DOHH2 (cell line): ENCODE results near the gene OGFOD3.
"Not testable (repeated sequence)": the region's sequence is repeated elsewhere in the genome, so short reads cannot be mapped to it uniquely, and the experiment has no call there.

Experiments
- H3F3A ChIP-seq: fragments of 200-600 bp; sonication (generic), shearing (Covaris generic); 2 replicates; pipeline ENCODE4 v1.6.0; 2016; ENCODE audit warnings: antibody characterized with exemption, mild to moderate bottlenecking; ENCODE audit not compliant: control insufficient read depth, insufficient read depth
- H3K27ac ChIP-seq: fragments of 200-600 bp; sonication (generic); 2 replicates; pipeline ENCODE4 v1.5.1; 2014; ENCODE audit warnings: low read depth, mild to moderate bottlenecking, low read length, moderate library complexity
- H3K27me3 ChIP-seq: fragments of 200-600 bp; sonication (generic); 2 replicates; pipeline ENCODE4 v1.6.1; 2014; ENCODE audit warnings: mild to moderate bottlenecking, low read length, mixed read lengths; ENCODE audit not compliant: control insufficient read depth
- H3K36me3 ChIP-seq: fragments of 200-600 bp; sonication (generic); 2 replicates; pipeline ENCODE4 v1.6.1; 2014; ENCODE audit warnings: mild to moderate bottlenecking, low read length, moderate library complexity, mixed read lengths; ENCODE audit not compliant: control insufficient read depth
- H3K4me1 ChIP-seq: fragments of 200-600 bp; sonication (generic); 2 replicates; pipeline ENCODE4 v1.6.1; 2014; ENCODE audit warnings: mild to moderate bottlenecking, low read length, mixed read lengths; ENCODE audit not compliant: control insufficient read depth
- H3K4me2 ChIP-seq: fragments of 200-600 bp; sonication (generic); 2 replicates; pipeline ENCODE4 v1.6.0; 2014; ENCODE audit warnings: mild to moderate bottlenecking, low read length, moderate library complexity
- H3K4me3 ChIP-seq: fragments of 200-600 bp; sonication (generic); 2 replicates; pipeline ENCODE4 v1.5.1; 2014; ENCODE audit warnings: mild to moderate bottlenecking, low read length, mixed read lengths
- H3K79me2 ChIP-seq: fragments of 200-600 bp; sonication (generic); 2 replicates; pipeline ENCODE4 v1.6.1; 2014; ENCODE audit warnings: mild to moderate bottlenecking, low read length, mixed read lengths; ENCODE audit not compliant: control insufficient read depth
- H3K9me2 ChIP-seq: fragments of 200-600 bp; sonication (generic); replicated peaks from 2 replicates; pipeline ENCODE4 v1.6.1; 2014; ENCODE audit warnings: mild to moderate bottlenecking, low read length, mixed read lengths; ENCODE audit not compliant: control insufficient read depth
- H3K9me3 ChIP-seq: fragments of 200-600 bp; sonication (generic); 2 replicates; pipeline ENCODE4 v1.6.1; 2014; ENCODE audit warnings: antibody characterized with exemption, low read length, mixed read lengths; ENCODE audit not compliant: control insufficient read depth, insufficient read depth
- H4K20me1 ChIP-seq: fragments of 200-600 bp; sonication (generic); 2 replicates; pipeline ENCODE4 v1.6.0; 2014; ENCODE audit warnings: low read depth, mild to moderate bottlenecking, antibody characterized with exemption, low read length, moderate library complexity; ENCODE audit not compliant: control insufficient read depth, insufficient read depth
- CTCF ChIP-seq: fragments of 200-600 bp; sonication (generic); IDR thresholded peaks from one replicate; pipeline ENCODE4 v1.5.1; 2014; ENCODE audit warnings: antibody characterized with exemption, mild to moderate bottlenecking, low read depth, low read length; ENCODE audit not compliant: poor library complexity, severe bottlenecking
- EZH2phosphoT487 ChIP-seq: fragments of 200-600 bp; sonication (generic); IDR thresholded peaks from 2 replicates; pipeline ENCODE4 v1.6.1; 2017; ENCODE audit warnings: borderline replicate concordance, mild to moderate bottlenecking, antibody characterized with exemption, low read length, moderate library complexity, mixed read lengths

OGFOD3 gene

GRCh38 chr17:82380860-82381702, 37.3 kb downstream of the OGFOD3 start:
- no peaks in the 10 kb centered on the region for H3F3A ChIP-seq
- no peak overlapping the region for H3K27ac ChIP-seq
- H3K4me2 ChIP-seq: no peak overlapping the region

GRCh38 chr17:82378741-82379021, 39.7 kb downstream of the OGFOD3 start:
- TF ChIP-seq EZH2phosphoT487 (no peak), CTCF (no peak)
- Histone ChIP-seq H4K20me1 (no peaks in the 10 kb centered on the region), H3K9me3 (no peaks in the 10 kb centered on the region), H3K4me3 (no peak overlapping the region), H3K27me3 (no peaks in the 10 kb centered on the region), H3K27ac (no peak overlapping the region), H3K4me1 (no peaks in the 10 kb centered on the region), H3K79me2 (no peaks in the 10 kb centered on the region), H3K4me2 (no peak overlapping the region), H3K36me3 (no peaks in the 10 kb centered on the region), H3K9me2 (no peaks in the 10 kb centered on the region), H3F3A (no peaks in the 10 kb centered on the region)

More at GRCh38 chr17:82380860-82381702, 37.3 kb downstream of the OGFOD3 start:
- Histone ChIP-seq H4K20me1 (no peaks in the 10 kb centered on the region), H3K79me2 (no peaks in the 10 kb centered on the region), H3K36me3 (no peaks in the 10 kb centered on the region), H3K9me2 (no peaks in the 10 kb centered on the region), H3K4me3 (no peak overlapping the region), H3K27me3 (no peaks in the 10 kb centered on the region), H3K4me1 (no peaks in the 10 kb centered on the region), H3K9me3 (no peaks in the 10 kb centered on the region)
- TF ChIP-seq EZH2phosphoT487 (no peak), CTCF (no peak)

DNA sequence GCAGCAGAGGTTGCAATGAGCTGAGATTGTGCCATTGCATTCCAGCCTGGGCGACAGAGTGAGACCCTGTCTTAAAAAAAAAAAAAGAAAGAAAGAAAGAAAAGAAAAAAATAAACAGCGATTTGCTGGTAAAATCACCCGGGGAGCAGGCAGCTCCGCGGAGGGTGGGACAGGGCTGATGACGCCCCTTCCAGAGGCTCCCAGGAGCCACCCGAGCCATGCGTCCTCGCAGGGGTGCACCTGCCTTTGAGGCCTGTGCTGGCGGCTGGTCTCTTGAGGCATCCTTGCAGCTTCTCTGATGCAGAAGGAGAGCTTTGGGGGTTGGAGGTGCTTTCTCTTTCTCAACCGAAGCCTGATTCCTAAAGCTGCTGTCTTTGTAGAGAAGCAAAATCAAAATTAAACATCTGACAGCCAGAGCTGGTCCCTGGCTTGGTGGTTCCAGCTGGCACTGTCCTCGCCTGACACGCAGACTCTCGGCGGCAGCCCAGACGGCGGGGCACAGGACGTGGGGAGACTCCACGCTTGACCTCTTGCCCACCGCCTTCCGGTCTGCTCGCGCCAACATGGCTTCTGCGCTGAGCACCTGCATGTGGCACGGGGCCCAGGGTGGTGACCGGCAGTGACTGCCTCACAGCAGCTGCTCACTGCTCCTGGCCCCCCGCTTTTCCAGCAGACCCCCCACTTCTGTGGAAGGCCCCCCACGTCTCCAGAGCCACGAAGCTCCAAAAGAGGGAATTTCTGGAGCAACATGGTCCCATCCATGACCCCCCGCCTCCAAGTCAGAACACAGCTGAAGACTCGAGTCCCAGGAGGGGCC, 40.3 kb downstream of the OGFOD3 start:
- H3K4me2 ChIP-seq: no peak overlapping the region
- no peaks in the 10 kb centered on the region for H3F3A ChIP-seq
- H3K4me3 ChIP-seq: no peak overlapping the region
- no peak overlapping the region for H3K27ac ChIP-seq
- H3K9me3 ChIP-seq: no peaks in the 10 kb centered on the region
- no peaks in the 10 kb centered on the region for H3K9me2 ChIP-seq
- no peaks in the 10 kb centered on the region for H3K27me3 ChIP-seq
- no peaks in the 10 kb centered on the region for H3K4me1 ChIP-seq
- TF ChIP-seq EZH2phosphoT487 (no peak), CTCF (no peak)
- no peaks in the 10 kb centered on the region for H4K20me1 ChIP-seq
- no peaks in the 10 kb centered on the region for H3K36me3 ChIP-seq
- H3K79me2 ChIP-seq: no peaks in the 10 kb centered on the region

DNA sequence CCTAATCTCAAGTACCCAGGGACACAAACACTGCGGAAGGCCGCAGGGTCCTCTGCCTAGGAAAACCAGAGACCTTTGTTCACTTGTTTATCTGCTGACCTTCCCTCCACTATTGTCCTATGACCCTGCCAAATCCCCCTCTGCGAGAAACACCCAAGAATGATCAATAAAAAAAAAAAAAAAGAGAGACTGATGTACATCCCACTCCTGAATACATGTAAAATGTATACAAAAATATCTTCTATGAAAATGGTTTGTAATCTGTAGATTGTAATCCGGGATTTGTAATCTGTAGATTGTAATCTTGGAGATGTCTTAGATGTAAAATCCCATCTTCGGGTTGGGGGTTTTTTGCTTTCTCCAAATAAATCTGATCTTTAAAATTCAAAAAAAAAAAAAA, 41.1 kb downstream of the OGFOD3 start:
- not testable (repeated sequence) for H3K4me2 ChIP-seq, H3K4me3 ChIP-seq, H3K79me2 ChIP-seq, H3F3A ChIP-seq, H4K20me1 ChIP-seq, H3K27me3 ChIP-seq, H3K4me1 ChIP-seq, H3K9me2 ChIP-seq, H3K9me3 ChIP-seq, H3K27ac ChIP-seq, H3K36me3 ChIP-seq
